ENCODE measurements around the gene ABR.

GRCh38 chr17:1095853-1096173 is 84.0 kb downstream of the ABR start:
- TF ChIP-seq MAX (IDR thresholded peaks at IDR 0.05) (no peak), CTCF (IDR thresholded peaks at IDR 0.05) (no peak), PHF8 (IDR thresholded peaks at IDR 0.05; ENCODE audit: borderline replicate concordance, low read depth) (no peak), FOSL2 (IDR thresholded peaks at IDR 0.05) (no peak), FOSL2 (CRISPR knock-in tag; IDR thresholded peaks at IDR 0.05) (no peak), REST (IDR thresholded peaks at IDR 0.05) (no peak), NR3C1 (IDR thresholded peaks at IDR 0.05) (no peak), EP300 (IDR thresholded peaks at IDR 0.05) (no peak), SMC3 (IDR thresholded peaks at IDR 0.05) (no peak)
